K562 (cell line): ENCODE results near the gene AP3B2. TPM values are rescaled to one million over a fixed set of nuclear protein-coding genes. Genes with fewer than 3 reads are reported as not detected.
A peak's percentile ranks its signal among the peaks of the same experiment; 100 is the strongest.

Experiments used
- BHLHE40 ChIP-seq: IDR thresholded peaks from 2 replicates; pipeline ENCODE4 v1.6.1; 2011; ENCODE audit warnings: low read length, improper control_type of control experiment
- EGR1 ChIP-seq: fragments of 450-650 bp; conservative IDR thresholded peaks from 2 replicates; pipeline ENCODE4 v1.6.1; 2017; ENCODE audit warnings: mild to moderate bottlenecking
- EZH2 ChIP-seq: IDR thresholded peaks from 2 replicates; pipeline ENCODE4 v1.6.1; 2012; ENCODE audit warnings: low read depth, mild to moderate bottlenecking, inconsistent platforms, low read length, borderline replicate concordance
- GATAD2A ChIP-seq: fragments of 450-650 bp; IDR thresholded peaks from 2 replicates; pipeline ENCODE4 v1.6.1; 2017
- HNRNPL ChIP-seq: fragments of 200-400 bp; formaldehyde crosslinking; IDR thresholded peaks from 2 replicates; pipeline ENCODE4 v1.6.1; 2017; ENCODE audit warnings: low read depth, mild to moderate bottlenecking, low read length
- KDM5B ChIP-seq: fragments of 200-600 bp; sonication (generic); IDR thresholded peaks from 2 replicates; pipeline ENCODE4 v1.6.1; 2012; ENCODE audit warnings: low read depth, mild to moderate bottlenecking, moderate library complexity, low read length, control low read depth, inconsistent platforms; ENCODE audit not compliant: insufficient replicate concordance
- MAFK ChIP-seq: IDR thresholded peaks from 2 replicates; pipeline ENCODE4 v1.6.1; 2011; ENCODE audit warnings: low read length, improper control_type of control experiment
- MECOM ChIP-seq: fragments of 250-450 bp; sonication (Bioruptor Pico); IDR thresholded peaks from 2 replicates; pipeline ENCODE4 v1.8.0; 2022; ENCODE audit warnings: inconsistent platforms
- POLR3G ChIP-seq: IDR thresholded peaks from 2 replicates; pipeline ENCODE4 v1.6.1; 2011; ENCODE audit not compliant: insufficient read length, insufficient replicate concordance; ENCODE audit errors: extremely low read depth
- TAL1 ChIP-seq: fragments of 450-650 bp; IDR thresholded peaks from 2 replicates; pipeline ENCODE4 v1.6.1; 2016; ENCODE audit warnings: mild to moderate bottlenecking
- TEAD2 ChIP-seq: fragments of 450-650 bp; IDR thresholded peaks from 2 replicates; pipeline ENCODE4 v1.6.1; 2016; ENCODE audit warnings: missing genetic modification characterization, control low read depth, missing compliant biosample characterization
- THRAP3 ChIP-seq: fragments of 450-650 bp; IDR thresholded peaks from 2 replicates; pipeline ENCODE4 v1.6.1; 2016; ENCODE audit warnings: mild to moderate bottlenecking, inconsistent platforms, borderline replicate concordance
- ZFX ChIP-seq: sonication (generic); formaldehyde crosslinking; IDR thresholded peaks from 2 replicates; pipeline ENCODE4 v1.8.0; 2022; ENCODE audit warnings: mild to moderate bottlenecking, missing genetic modification reagents, moderate library complexity
- ZNF354B ChIP-seq: fragments of 250-450 bp; sonication (Bioruptor Pico); IDR thresholded peaks from 2 replicates; pipeline ENCODE4 v1.4.0; 2020
- ZZZ3 ChIP-seq: fragments of 450-650 bp; IDR thresholded peaks from 2 replicates; pipeline ENCODE4 v1.6.1; 2016; ENCODE audit warnings: antibody characterized with exemption, mild to moderate bottlenecking, moderate library complexity
- polyA plus RNA-seq, 8 experiments: library from polyadenylated mRNA; depleted of rRNA in 4 of 8; stranded (reverse) in 5 of 8; unstranded in 3 of 8; fragments of >200 nt; fragmentation: Nextera tagmentation in 2 of 8; fragmentation: Illumina TruSeq in 1 of 8; extraction: Ambion mirVana in 2 of 8; extraction: Trizol in 1 of 8; gene quantifications; 2 replicates each; pipeline versions ENCODE4 v1.2.1 to v1.2.3, GENCODE V29; 2011 to 2014; ENCODE audit warnings: inconsistent platforms in 1 of 8, missing spikeins in 1 of 8
- total RNA-seq, 7 experiments: library from RNA; depleted of rRNA in 6 of 7; stranded (reverse); fragments of >200 nt in 6 of 7; fragmentation: Illumina TruSeq in 2 of 7; extraction: Trizol in 2 of 7; gene quantifications; 2 replicates each; pipeline versions ENCODE4 v1.2.1 to v1.2.3, GENCODE V29; 2011 to 2021; ENCODE audit warnings: low replicate concordance in 1 of 7
- TF ChIP-seq, protein P1 (sequence below): fragments of 250-450 bp; sonication (Bioruptor Pico); IDR thresholded peaks from 2 replicates; pipeline ENCODE4 v1.9.0; 2021; ENCODE audit warnings: mild to moderate bottlenecking
- TF ChIP-seq, protein P2 (sequence below): IDR thresholded peaks from 2 replicates; pipeline ENCODE4 v1.6.1; 2016; ENCODE audit warnings: missing genetic modification characterization, missing compliant biosample characterization
- TF ChIP-seq, protein P3 (sequence below): fragments of 200-800 bp; sonication (Bioruptor generic); IDR thresholded peaks from 2 replicates; pipeline ENCODE4 v1.6.1; 2016; ENCODE audit warnings: missing genetic modification characterization, missing compliant biosample characterization
- TF ChIP-seq, protein P4 (sequence below): fragments of 450-650 bp; formaldehyde crosslinking; conservative IDR thresholded peaks from 2 replicates; pipeline ENCODE4 v1.4.0; 2022; ENCODE audit warnings: mild to moderate bottlenecking, missing genetic modification characterization

The AP3B2 gene
- total and polyA plus RNA-seq, 9 of the 15 experiments (the other 6 are each of a cell fraction or from before 2014, with no cell fraction given): 0.03 to 0.15 (median 0.10) TPM; not detected in 2

DNA sequence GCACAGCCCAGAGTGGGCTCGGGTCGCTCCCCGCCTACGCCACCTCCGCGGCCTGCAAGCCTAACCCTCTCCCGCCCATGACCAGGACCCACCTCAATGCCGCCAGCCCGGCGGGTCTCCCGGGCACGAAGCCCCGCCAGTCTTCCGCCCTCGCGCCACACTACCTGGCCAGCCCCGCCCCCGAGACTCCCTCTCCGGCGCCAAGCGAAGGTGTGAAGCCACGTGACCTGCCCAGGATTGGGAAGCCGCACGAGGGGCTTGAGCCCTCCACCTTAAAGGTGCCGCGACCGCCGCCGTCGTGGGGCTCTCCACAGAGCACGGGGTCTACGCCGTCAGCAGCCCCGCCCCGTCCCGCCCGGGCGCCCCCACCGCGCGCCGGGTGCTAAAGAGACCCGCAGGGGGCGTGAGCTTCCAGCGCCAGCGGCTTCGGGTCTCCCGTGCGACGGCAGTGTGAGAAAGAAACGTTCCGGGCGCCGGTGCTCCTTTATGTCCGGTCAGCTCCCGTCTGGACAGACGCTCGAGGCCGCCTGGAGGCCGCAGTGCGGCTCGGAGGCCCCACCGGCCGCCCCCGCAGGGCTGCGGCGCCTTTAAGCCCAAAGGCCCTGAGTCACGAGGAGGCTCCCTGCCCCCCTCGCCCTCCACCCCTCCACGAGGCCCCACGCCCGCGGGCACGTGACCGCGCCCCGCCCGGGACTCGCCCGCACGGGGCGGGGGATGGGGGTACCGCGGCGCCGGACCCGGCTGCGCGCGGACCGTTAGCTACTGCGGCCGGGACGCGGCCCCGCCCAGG, 62.4 kb downstream of the AP3B2 start, which contains the start of gene CPEB1 (continued):
- TF ChIP-seq KDM5B (peak; percentile 25), GATAD2A (no peak), ZNF354B (CRISPR knock-in tag) (no peak), EZH2 (no peak), BHLHE40 (peak; percentile 95), POLR3G (no peak), MECOM (CRISPR knock-in tag) (no peak), MAFK (no peak), TAL1 (no peak), EGR1 (peak; percentile 97), ZZZ3 (no peak), ZFX (peak; percentile 88), TEAD2 (tag) (no peak), HNRNPL (peak; percentile 72; the same call in 1 of the 2 replicates), THRAP3 (no peak)
- TF ChIP-seq, protein P1, sequence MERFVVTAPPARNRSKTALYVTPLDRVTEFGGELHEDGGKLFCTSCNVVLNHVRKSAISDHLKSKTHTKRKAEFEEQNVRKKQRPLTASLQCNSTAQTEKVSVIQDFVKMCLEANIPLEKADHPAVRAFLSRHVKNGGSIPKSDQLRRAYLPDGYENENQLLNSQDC: no peak
- TF ChIP-seq, protein P2, sequence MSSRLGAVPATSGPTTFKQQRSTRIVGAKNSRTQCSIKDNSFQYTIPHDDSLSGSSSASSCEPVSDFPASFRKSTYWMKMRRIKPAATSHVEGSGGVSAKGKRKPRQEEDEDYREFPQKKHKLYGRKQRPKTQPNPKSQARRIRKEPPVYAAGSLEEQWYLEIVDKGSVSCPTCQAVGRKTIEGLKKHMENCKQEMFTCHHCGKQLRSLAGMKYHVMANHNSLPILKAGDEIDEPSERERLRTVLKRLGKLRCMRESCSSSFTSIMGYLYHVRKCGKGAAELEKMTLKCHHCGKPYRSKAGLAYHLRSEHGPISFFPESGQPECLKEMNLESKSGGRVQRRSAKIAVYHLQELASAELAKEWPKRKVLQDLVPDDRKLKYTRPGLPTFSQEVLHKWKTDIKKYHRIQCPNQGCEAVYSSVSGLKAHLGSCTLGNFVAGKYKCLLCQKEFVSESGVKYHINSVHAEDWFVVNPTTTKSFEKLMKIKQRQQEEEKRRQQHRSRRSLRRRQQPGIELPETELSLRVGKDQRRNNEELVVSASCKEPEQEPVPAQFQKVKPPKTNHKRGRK (tag): no peak
- TF ChIP-seq, protein P3, sequence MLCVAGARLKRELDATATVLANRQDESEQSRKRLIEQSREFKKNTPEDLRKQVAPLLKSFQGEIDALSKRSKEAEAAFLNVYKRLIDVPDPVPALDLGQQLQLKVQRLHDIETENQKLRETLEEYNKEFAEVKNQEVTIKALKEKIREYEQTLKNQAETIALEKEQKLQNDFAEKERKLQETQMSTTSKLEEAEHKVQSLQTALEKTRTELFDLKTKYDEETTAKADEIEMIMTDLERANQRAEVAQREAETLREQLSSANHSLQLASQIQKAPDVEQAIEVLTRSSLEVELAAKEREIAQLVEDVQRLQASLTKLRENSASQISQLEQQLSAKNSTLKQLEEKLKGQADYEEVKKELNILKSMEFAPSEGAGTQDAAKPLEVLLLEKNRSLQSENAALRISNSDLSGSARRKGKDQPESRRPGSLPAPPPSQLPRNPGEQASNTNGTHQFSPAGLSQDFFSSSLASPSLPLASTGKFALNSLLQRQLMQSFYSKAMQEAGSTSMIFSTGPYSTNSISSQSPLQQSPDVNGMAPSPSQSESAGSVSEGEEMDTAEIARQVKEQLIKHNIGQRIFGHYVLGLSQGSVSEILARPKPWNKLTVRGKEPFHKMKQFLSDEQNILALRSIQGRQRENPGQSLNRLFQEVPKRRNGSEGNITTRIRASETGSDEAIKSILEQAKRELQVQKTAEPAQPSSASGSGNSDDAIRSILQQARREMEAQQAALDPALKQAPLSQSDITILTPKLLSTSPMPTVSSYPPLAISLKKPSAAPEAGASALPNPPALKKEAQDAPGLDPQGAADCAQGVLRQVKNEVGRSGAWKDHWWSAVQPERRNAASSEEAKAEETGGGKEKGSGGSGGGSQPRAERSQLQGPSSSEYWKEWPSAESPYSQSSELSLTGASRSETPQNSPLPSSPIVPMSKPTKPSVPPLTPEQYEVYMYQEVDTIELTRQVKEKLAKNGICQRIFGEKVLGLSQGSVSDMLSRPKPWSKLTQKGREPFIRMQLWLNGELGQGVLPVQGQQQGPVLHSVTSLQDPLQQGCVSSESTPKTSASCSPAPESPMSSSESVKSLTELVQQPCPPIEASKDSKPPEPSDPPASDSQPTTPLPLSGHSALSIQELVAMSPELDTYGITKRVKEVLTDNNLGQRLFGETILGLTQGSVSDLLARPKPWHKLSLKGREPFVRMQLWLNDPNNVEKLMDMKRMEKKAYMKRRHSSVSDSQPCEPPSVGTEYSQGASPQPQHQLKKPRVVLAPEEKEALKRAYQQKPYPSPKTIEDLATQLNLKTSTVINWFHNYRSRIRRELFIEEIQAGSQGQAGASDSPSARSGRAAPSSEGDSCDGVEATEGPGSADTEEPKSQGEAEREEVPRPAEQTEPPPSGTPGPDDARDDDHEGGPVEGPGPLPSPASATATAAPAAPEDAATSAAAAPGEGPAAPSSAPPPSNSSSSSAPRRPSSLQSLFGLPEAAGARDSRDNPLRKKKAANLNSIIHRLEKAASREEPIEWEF (CRISPR knock-in tag): no peak
- TF ChIP-seq, protein P4, sequence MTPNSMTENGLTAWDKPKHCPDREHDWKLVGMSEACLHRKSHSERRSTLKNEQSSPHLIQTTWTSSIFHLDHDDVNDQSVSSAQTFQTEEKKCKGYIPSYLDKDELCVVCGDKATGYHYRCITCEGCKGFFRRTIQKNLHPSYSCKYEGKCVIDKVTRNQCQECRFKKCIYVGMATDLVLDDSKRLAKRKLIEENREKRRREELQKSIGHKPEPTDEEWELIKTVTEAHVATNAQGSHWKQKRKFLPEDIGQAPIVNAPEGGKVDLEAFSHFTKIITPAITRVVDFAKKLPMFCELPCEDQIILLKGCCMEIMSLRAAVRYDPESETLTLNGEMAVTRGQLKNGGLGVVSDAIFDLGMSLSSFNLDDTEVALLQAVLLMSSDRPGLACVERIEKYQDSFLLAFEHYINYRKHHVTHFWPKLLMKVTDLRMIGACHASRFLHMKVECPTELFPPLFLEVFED (CRISPR knock-in tag): no peak
